NOMO-1 treated with dmso at 0.1 percent for 144 hours (cell line): Measurements from ENCODE around the gene DNAJB13.
A peak's percentile ranks its signal among the peaks of the same experiment; 100 is the strongest.

Source experiments
- DNase-seq: peaks from one replicate; lab custom pipeline; 2025; ENCODE audit not compliant: unreplicated experiment; lab: John Stamatoyannopoulos, UW

The DNAJB13 gene

DNA sequence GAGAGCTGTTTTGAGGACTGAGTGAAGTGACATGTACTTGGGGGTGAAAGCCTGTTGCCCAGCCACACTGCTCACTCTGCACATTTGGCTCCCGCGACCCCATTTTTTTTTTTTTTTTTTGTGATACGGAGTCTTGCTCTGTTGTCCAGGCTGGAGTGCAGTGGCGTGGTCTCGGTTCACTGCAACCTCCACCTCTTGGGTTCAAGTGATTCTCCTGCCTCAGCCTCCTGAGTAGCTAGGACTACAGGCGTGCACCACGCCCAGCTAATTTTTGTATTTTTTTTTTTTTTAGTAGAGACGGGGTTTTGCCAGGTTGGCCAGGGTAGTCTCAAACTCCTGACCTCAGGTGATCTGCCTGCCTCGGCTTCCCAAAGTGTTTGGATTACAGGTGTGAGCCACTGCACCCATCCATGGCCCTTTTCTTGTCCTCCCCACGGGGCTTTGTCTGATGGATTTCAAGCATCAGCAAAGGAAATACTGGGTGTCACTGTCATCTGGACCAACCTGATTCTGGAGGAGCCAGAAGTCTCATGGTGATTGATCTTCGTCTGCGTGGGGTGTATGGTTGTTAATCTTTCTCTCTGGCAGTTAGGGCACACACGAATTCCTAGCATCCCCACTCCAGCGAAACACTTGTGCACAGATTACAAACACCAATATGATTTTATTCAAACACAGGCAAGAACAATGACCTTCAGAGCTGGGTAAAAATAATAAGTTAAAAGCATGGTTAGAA, 61.4 kb downstream of the DNAJB13 start:
- no peak for DNase-seq

DNA sequence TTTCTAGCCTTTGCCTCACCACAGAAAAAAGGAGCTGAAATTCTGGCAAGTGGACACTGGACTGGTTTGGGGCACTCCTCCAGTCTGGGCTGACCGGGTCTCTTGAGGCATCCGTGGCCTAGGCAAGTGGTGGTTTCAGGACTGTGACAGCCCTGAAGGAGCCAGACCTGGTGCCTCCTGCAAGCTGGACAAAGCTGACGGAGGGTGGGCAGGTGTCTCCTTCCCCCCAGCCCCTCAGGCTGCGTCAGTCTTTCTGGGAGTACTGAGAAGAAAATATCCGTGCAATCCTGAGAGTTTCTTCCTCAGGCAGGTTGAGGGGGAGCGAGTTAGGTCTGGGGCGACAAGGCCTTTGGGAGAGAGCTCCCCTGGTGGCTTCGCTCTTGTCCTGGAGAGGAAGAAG, 62.3 kb downstream of the DNAJB13 start:
- DNase-seq, result no peak

DNA sequence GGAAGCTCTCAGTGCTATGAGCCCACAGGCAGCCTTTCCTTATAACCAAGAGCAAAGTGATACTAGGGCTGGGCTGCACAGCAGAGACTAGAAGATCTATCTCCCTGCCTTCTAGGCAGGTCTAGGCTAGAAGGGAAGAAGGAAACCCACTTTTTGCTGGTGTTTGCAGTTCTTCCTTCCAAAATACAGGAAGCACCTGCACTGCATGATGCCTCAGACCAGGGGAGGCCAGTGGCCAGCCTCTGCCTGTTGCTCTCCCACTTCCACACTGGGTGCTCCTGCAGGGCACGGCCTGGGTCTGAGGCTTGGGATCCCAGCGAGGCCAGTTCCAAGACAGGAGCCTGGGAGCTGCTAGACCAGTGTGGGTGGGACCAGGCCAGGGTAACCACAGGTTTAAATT, 64.1 kb downstream of the DNAJB13 start:
- no peak for DNase-seq

DNA sequence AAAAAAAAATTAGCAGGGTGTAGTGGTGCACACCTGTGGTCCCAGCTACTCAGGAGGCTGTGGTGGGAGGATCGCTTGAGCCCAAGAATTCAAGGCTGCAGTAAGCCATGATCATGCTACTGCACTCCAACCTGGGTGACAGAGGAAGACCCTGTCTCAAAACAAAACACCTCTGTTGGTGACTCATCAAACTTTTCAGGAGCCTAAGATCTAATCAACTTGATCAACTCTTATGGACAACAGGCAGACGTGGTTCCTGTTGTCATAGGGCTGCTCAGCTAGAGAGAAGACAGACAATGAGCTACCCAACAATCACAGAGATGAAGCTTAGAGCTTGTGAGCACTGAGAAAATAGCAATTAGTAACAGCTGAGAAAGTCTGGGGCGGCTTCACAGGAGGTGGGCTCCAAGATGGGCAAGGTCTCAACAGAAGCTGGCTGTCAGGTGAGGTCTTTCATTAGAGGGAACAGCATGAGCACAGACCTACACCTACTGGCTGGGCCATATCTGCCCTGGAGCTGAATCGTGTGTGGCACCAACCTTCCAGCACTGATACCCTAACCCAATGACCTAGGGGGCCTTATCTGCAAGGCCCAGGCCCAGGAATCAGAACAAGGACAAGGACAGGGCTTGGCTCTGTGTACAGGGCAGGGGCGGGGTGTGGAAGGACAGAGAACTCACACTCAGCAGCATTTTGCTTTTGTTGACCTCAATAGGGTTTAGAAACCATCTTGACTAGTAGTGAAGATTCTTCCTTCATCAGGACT, 65.3 kb downstream of the DNAJB13 start:
- DNase-seq, result no peak

GRCh38 chr11:74017631-74018030, 66.8 kb downstream of the DNAJB13 start:
- no peak for DNase-seq

DNA sequence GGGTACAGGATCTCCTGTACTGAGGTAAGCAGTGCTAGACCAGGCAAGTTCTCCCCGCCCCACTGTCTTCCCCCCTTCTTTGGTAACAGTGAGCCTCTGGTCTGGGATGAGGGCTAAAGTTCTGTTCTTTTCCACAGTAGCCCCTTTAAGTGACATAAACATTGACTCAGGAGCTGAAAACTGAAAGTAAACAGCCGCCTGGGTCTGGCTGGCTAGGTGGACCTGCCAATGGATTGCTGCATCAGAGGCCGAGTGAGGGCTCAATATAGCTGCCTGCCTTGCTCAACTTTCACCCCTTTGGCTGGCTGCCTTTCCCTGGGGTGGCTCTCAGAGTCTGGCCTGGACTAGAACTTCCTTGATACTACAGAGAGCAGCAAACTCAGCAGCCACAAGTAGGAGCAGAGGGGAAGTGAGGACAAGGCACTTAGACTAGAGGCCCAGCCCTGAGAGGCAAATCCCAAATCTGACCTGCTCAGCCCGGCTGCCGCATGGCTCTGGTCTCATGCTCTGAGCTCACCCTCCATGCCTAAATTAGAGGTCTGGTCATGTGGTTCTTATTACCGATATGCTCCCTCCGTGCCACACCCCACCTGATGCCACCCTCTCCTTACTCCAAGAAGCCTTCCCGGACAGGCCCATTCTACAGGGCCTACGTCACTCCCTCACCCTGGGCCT, 67.6 kb downstream of the DNAJB13 start:
- peak; percentile 91 for DNase-seq

- no peak for DNase-seq
These were observed 68.4 kb downstream of the DNAJB13 start for GRCh38 chr11:74019104-74019738.

- no peak for DNase-seq
These were observed 69.0 kb downstream of the DNAJB13 start for GRCh38 chr11:74019860-74020259.
